GM18517 (cell line): ENCODE data around the gene POU6F1.
"Not testable (repeated sequence)": the region's sequence is repeated elsewhere in the genome, so short reads cannot be mapped to it uniquely, and the experiment has no call there.

Source experiments
- ATAC-seq: cut with Tn5 transposase; IDR thresholded peaks from one replicate; pipeline ENCODE4 v1.9.1; 2021; ENCODE audit warnings: mild to moderate bottlenecking, moderate library complexity; ENCODE audit not compliant: unreplicated experiment

POU6F1 gene

GRCh38 chr12:51217968-51218606 lies at the start of gene POU6F1:
Gene POU6F1 (minus strand): TSS chr12:51218062. CDS start chr12:51206836, 11,226 bp downstream.
- peak; percentile 62 for ATAC-seq

GRCh38 chr12:51265024-51265423 lies 47.2 kb upstream of the POU6F1 start:
- ATAC-seq, result peak; percentile 74

GRCh38 chr12:51264297-51264696 lies 46.4 kb upstream of the POU6F1 start:
- ATAC-seq, result no peak

GRCh38 chr12:51263341-51263740 lies 45.5 kb upstream of the POU6F1 start:
- no peak for ATAC-seq

GRCh38 chr12:51262758-51263177 lies 44.9 kb upstream of the POU6F1 start:
- ATAC-seq, result no peak

GRCh38 chr12:51259600-51259999 lies 41.7 kb upstream of the POU6F1 start:
- not testable (repeated sequence) for ATAC-seq

- no peak for ATAC-seq
Measured at GRCh38 chr12:51254536-51254935, 36.7 kb upstream of the POU6F1 start.

- ATAC-seq, result no peak
Measured at GRCh38 chr12:51253276-51253675, 35.4 kb upstream of the POU6F1 start.

- no peak for ATAC-seq
Measured at GRCh38 chr12:51247523-51248206, 29.8 kb upstream of the POU6F1 start.

GRCh38 chr12:51246254-51246853 lies 28.5 kb upstream of the POU6F1 start:
- ATAC-seq, result no peak

- ATAC-seq, result no peak
Measured at GRCh38 chr12:51245476-51246253, 27.8 kb upstream of the POU6F1 start.

- no peak for ATAC-seq
Measured at GRCh38 chr12:51244269-51244668, 26.4 kb upstream of the POU6F1 start.

- no peak for ATAC-seq
Measured at GRCh38 chr12:51242876-51243275, 25.0 kb upstream of the POU6F1 start.

- no peak for ATAC-seq
Measured at GRCh38 chr12:51242120-51242519, 24.3 kb upstream of the POU6F1 start.

GRCh38 chr12:51240971-51241370 lies 23.1 kb upstream of the POU6F1 start:
- ATAC-seq, result no peak

- peak; percentile 69 for ATAC-seq
Measured at GRCh38 chr12:51238510-51239334, 20.9 kb upstream of the POU6F1 start, which contains the start of gene DAZAP2. Gene DAZAP2 (plus strand): TSS chr12:51238826. CDS start chr12:51238908, 82 bp downstream.

- ATAC-seq, result peak; percentile 14
Measured at GRCh38 chr12:51238037-51238509, 20.2 kb upstream of the POU6F1 start.

- no peak for ATAC-seq
Measured at GRCh38 chr12:51234530-51234929, 16.7 kb upstream of the POU6F1 start.

- no peak for ATAC-seq
Measured at GRCh38 chr12:51232642-51233041, 14.8 kb upstream of the POU6F1 start.

GRCh38 chr12:51229116-51229809 lies 11.4 kb upstream of the POU6F1 start:
- no peak for ATAC-seq
